GM21381 (cell line): ENCODE measurements around the gene KCNJ11.
"Not testable (repeated sequence)": the region's sequence is repeated elsewhere in the genome, so short reads cannot be mapped to it uniquely, and the experiment has no call there.

Experiments used
- ATAC-seq: cut with Tn5 transposase; IDR thresholded peaks from one replicate; pipeline ENCODE4 v1.9.1; 2021; ENCODE audit warnings: mild to moderate bottlenecking, moderate library complexity; ENCODE audit not compliant: unreplicated experiment

KCNJ11 gene

DNA sequence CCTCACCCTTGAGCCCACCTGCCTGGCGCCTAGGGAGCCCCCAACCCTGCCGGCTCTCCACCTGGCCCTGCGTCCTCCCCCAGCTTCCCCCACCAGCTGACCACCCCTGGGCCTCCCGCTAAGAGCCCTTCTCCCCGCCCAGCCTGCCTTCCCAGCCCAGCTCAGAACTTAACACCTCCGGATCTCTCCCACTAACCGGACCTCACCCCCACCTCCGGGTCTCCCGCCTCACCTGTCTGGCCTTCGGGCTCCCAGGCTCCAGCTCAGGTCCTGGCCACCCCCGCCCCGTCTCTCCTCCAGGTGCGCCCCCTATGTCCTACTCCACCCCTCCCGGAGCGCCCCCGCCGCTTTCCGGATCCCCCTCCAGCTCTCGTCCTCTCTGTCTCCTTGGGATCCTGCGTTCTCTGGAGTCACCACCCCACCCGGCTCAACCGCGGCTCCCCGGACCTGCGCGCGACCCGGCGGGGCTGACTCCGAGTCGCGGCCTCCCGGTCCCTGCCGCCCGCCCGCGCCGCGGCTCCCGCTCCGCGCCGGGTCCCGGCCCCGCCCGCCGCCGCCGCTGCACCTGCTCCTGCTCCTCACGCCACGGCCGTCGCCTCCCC lies at the start of gene KCNJ11:
Gene KCNJ11, minus strand, starts transcription at position 51 of the 602 bp plus-strand sequence. CDS start 568 bp downstream, outside the sequence.
- ATAC-seq, result peak; percentile 46

DNA sequence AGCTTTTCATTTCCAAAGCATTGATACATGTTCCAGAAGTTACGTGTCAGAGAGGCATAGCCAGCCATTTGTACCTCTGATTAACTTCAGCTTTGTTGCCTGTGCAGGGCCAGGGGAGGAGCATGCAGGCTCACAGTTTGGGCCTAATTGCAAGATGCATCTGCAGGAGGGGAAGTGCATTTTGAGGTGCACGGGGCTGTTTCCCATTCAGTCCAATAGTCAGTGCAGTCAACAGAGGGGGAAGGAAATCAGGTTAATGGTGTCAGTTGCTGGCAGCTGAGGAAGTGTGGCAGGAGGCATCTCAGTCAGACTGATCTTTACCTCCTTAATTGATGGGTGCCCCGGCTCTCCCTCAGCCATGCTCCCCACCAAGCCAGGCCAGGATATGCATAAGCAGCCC lies 48.9 kb upstream of the KCNJ11 start:
- no peak for ATAC-seq

DNA sequence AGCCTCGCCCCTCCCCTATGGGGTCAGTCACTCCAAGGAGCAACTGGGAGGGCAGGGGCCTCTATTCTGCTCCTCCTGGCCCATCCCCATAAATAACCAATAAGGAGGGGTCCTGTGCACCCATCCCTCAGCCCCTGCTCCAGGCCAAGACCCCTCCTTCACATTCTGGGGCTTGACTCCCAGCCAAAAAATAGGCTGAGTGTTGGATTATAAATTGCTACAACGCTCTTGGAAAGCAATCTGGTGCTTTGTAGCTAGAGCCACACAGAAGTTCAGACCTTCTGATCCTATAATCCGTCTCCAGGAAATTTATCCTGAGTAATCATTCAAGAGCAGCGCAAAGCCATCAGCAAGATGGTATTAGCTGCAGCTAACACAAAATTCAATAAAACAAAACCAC lies 45.6 kb upstream of the KCNJ11 start:
- no peak for ATAC-seq

DNA sequence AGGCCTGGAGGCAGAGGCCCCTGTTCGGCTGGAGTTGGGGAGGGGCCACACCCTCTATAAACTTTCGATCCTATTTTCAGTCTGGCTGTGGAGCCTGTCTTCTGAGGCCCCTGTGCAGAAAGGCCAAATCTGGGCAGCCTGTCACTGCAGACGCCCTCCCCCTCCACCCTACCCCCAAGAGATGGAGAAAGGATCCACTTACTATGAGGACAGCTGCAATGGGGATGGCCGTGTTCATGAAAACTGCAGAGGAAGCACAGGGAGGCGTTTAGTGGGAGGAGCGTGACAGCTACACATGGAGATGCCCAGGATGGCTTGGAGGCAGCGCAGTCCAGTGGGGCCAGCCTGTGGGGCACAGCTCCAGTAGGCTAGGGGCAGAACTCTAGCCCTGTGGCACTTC lies 43.5 kb upstream of the KCNJ11 start:
- no peak for ATAC-seq

DNA sequence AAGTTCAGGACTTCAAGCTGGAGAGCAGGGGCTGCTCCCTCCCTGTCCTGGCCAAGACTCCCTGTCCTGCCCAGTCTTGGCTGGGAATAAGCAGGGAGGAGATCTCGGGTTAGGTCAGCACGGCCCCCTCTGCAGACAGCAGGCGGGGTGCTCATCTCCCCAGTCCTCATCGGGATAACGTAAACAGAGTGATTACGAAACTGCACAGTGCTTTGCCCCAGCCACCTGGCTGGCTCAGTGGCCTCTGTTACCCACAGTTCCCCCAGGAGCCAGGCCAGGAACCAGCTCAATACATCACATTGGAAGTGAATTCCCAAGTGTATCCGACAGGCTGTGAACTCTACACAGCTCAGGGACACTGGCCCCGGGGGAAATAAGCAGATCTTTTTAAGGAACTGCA lies 42.7 kb upstream of the KCNJ11 start:
- no peak for ATAC-seq

DNA sequence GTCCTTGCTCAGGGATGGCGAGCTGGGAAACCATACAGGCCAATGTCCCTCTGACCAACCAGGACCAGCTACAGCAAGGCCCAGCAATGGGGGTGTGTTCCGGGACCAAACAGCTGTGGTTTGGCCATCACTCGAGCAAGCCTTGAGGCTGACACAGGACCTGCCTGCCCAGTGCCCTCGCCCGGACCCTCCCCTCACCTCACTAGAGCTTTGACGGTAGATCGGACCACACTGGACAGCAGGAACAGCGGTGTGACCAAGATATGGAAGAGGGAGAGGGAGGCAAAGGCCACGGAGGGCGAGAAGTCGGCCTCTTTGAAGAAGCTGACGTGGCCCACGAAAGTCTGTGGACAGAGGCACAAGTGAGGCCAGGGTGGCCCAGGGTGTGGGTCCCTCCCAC lies 42.2 kb upstream of the KCNJ11 start:
- ATAC-seq, result no peak

DNA sequence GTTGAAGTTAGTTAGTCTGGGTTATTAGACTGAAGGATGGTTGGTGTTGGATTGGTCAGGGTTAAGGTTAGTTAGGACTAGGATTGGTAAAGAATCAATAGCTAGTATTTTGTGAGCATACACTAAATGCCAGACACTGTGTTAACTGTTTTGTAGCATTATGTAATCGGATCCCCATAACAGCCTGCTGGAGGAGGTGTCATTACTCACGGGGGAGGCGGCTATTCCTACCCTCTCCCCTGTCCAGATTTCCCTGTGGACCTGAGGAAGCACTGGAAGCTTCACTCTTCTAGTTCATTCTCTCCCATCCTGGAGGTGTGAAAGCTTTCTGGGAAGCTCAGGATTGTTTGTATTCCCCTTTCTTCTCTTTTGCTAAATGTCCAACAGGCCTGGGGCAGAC lies 40.5 kb upstream of the KCNJ11 start:
- no peak for ATAC-seq

DNA sequence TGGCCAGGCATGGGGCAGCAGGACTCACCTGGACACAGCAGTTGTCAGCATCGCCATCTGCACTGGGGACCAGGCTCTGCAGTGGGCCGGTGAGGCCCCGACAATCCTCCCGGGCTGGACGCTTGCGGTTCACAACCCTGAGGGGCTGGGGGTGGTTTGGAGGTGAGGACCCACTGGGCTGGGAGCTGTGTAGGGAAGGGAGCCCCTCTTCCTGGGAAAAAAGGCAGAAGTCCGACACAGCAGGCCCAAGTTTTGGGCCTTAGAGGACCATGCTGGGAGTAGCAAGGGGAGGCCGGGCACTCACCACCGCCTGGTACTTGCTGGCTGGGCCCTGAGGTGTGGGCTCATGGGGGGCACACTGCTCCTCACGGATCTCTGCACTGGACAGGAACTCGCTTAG lies 39.8 kb upstream of the KCNJ11 start:
- ATAC-seq, result no peak

DNA sequence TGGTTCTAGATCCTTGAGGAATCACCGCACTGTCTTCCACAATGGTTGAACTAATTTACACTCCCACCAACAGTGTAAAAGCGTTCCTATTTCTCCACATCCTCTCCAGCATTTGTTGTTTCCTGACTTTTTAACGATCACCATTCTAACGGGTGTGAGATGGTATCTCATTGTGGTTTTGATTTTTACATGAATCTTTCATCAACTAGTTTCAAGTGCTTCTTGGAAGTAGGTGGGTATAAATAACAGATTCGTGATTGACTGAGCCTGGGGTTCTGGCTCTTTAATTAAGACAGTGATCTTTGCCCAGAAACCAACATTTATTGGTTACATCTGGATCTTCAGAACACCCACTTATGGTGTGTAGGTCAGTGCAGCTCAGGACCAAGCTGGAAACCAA lies 37.8 kb upstream of the KCNJ11 start:
- ATAC-seq, result not testable (repeated sequence)

DNA sequence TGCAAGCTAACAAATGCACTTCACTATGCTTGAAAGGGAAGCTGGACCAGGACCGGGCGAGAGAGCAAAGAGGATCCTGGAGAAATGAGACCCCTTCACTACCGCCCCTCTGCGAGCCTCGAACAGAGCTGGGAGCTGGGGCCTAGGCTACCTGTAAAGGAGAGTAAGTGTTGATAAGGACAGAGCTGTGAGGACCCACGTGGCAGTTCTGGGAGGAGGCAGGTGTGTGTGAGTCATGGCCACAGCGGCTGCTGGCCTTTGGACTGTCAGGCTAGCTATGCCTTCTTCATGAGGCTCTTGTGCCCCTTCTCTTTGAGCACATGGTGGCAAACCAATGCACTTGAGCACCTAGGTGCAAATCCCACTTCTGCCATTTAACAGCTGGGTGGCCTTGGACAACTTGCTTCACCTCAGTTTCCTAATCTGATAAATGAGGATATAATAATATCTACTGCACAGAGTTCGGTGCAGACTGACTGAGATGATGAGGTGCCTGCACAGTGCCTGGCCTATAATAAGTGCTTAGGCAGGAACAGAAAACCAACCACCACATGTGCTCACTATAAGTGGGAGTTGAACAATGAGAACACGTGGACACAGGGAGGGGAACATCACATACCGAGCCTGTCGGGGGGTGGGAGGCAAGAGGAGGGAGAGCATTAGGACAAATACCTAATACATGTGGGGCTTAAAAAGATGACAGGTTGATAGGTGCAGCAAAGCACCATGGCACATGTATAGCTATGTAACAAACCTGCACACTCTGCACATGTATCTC lies 35.3 kb upstream of the KCNJ11 start:
- no peak for ATAC-seq

DNA sequence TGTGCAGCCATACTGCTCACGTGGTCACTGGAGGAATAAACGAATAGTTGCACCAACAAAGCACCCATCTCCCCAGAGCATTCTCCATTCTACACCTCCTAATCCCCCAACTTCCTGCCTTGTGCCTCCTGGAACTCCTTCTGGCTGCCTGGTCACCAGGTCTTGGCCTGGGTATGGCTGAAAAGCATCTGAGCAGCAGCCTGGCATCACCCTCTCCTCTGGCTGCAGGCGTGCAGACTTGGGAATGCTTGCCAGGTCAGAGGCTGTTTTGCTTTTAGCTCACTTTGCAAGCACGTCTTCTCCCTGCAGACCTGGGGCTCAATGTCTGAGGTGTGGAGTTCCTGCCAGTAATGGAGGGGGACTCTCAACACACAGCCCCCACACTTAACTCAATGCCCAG lies 33.3 kb upstream of the KCNJ11 start:
- no peak for ATAC-seq

DNA sequence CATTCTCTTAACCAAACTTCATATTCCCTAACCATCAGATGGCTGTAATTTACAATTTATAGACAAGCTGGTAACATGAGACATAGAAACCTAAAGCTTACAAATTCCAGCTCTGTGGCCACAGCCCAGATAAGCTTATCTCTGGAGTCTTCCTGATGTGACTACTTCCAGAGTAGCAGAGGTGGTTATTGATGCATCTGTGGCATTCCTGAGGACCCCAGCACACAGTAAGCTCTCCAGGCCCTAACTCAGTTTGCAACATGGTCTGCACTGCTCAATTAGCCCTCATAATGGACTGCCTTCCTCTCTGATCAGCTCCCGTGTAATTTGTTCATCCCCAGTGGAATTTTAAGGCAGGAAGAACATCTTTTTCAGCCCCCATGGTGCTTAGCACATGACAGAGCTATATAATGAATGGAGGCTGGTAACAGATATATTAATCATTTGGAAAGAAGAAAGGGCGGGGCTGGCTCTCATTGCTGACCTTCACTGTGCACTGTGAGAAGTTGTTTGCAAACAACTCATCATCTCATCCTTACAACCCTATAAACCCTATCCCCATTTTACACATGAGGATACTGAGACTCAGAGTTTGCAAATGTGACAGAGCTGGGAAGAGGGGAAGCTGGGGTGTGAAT lies 30.1 kb upstream of the KCNJ11 start:
- ATAC-seq, result no peak

DNA sequence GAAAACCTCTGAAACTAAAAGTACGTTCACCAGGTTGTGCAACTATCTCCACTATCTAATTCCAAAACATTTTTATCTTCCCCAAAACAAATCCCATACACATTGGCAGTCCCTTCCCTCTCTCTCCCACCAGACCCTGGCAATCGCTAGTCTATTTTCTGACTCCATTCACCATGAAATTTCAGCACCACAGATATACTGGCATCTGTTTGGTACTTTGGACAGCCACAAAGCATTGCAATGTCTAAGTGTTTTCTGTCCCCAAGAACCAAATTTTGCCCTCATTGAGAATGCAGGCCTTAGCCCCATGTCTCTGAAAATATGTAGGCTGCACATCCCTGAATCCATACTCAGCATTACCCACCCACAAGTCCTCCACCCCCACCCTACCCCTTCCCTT lies 28.0 kb upstream of the KCNJ11 start:
- ATAC-seq, result no peak

DNA sequence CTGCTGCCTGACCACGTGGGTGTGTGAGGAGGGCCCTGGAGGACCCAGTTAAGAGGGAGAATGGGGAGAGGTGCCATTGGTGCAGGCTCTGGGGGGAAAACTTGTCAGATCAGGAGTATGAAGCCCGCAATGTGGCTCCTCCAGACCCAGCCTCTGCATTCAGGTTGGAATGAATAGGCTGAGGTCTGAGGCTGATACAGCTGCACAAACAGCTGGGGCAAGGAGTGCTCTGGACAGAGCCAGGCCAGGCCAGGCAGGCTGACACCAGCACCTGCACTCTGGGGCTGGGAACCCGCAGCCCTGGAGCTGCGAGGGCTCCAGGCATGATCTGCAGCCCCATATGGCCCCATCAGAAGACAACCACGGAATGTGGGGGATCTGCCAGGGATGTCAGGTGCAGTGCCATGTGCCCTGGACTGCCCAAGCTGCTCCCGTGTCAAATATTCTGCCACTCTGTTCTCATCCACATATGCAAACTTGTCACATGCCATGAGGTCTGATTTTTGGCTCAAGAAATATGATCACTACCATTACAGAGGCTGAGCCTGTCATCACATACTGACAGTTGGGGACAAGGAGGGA lies 27.2 kb upstream of the KCNJ11 start:
- no peak for ATAC-seq

DNA sequence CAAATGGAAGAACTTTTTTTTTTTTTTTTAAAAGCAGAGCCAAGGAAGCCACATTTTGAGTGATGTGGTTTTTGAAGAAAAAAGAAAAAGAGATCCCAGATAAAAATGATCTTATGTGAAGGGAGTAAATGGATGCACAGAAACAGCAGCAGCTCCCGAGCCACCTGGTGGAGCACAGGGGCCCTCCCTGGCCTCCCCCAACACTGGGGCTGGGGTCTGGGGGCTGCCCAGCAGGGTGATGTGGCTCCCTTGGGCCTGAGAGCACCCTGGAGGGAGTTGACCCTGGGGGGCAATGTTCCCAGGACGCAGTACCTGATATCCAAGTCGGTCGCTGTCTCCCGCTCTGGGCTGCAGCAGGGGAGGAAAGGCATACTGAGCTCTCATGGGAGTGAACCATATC lies 26.5 kb upstream of the KCNJ11 start:
- no peak for ATAC-seq

DNA sequence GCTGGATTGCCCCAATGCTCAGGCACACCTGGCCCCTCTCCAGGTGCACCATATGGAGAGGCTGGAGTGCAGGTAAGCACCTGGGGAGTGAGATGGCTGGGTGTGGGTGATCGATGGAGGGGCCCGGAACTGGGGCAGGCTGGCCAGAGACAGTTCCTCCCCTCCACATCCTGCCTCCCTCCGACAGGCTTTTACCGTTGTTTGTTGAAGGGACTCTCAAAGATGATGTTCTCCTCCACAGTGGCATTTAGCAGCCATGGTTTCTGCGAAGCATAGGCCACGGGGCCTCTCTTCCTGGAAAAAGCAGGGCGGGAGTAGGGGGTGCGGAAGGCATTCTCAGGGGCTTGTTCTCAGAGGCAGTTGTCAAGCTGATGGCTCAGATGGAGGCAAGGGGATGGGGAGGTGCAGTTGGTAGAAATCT lies 25.9 kb upstream of the KCNJ11 start:
- ATAC-seq, result no peak

DNA sequence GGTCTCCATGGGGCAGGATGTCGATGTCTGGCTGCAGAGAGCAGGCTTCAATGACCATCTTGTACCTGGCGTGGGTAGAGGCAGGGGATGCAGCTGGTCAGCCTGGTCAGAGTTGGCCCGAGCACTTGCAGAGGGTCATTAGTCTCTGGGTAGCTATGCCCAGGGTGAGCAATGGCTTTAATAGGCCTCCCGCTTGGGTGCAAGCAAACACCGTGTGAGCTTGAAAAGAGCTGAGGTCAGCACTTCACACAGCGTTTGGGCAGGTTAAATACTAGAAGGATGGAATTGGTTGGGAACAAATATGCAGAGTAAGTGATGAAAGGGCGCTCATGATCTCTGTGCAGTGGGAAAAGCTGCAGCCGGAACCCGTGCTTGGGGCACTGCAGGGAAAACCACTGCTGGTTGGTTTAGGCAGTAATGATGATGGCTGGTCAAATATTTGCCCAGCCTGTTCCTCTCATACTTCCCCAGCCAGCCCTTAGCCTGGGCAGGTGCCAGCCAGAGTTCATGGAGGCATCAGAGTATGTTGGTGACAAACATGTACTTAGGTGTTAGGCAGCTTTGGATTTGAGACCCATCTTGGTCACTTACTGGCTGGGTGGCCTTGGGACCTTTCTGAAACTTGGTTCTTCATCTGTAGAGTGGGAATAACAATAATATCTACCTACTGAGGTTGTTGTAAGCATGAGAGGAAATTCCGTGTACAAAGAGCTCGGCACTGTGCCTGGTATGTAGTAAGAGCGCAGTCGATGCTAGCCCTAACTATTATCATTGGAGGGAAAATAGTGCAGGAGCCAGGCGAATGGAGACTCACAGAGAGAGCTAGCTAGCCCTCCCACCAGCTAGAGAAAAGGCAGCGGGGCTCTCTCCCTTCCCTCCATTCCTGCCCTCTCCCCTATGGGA lies 25.2 kb upstream of the KCNJ11 start:
- ATAC-seq, result no peak

DNA sequence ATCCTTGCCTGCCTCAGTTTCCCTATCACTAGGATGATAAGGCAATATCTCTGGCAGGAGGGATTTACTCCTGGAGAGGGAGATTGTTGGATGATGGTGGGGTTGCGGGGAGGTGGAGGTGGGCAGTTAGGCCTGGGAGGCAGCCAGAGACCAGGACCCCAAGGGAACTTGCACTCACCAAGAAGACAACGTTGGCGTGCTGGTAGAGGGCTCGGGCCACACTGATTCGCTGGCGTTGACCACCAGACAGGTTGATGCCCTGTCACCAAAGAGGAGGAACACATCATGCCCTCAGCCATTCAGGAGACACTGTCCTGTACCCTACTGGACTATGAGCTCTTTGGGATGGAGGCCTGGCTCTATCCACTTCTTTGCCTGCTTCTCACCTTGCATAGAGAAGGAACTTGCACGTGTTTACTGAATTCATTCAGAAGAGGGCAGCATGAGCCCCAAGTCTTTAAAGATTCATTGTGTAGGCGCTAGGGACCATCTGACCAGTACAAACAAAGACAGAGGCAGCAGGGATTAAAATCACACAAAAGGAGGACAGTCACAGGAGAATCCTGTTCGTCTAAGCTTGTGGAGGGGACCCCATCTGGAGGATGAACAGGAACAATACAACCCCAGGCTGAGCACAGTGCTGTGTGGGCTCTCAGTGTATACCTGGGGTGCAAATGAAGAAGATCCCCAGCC lies 24.2 kb upstream of the KCNJ11 start:
- ATAC-seq, result no peak

DNA sequence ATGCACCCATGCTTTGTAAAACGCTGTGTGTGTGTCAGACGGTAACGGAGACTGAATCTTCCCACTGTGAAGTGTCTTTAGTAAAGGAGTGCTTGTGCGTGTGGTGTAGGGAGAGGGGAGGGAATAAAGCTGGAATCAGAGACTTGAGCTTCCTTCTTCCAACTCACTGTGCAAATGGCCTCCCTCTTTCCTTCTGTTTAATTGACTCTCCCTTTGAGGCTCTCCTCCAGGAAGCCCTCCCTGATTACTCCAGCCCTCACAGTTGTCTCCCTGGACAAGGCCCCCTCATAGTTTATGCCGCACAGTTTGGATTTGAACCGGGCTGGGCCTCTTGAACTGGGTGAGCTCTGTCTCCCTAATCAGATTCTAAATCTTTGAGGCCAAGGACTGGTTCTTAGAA lies 23.0 kb upstream of the KCNJ11 start:
- no peak for ATAC-seq
